Upper lobe of left lung (tissue), 6 donors: ENCODE measurements around the gene SPDL1. TPM values are rescaled to one million over a fixed set of nuclear protein-coding genes. Genes with fewer than 3 reads are reported as not detected.

Experiments used
- ATAC-seq, 2 donors: fragments of 200-7000 bp; cut with Tn5 transposase; one replicate each; pipeline ENCODE4 v1.9.1; 2022; ENCODE audit warnings: mild to moderate bottlenecking in 2 of 2, moderate library complexity in 2 of 2; ENCODE audit not compliant: low FRiP score in 2 of 2
- DNase-seq, 2 donors: peaks; one replicate each; pipeline ENCODE4 v3.0.0-alpha.2; 2019 to 2020
- H3K27ac ChIP-seq, 4 donors: fragments of 200-600 bp; sonication (generic); one replicate each; pipeline ENCODE4 v1.5.1; 2016 to 2019
- H3K27me3 ChIP-seq, 4 donors: fragments of 200-600 bp; sonication (generic); one replicate each; pipeline ENCODE4 v1.5.1; 2017 to 2019
- H3K36me3 ChIP-seq, 4 donors: fragments of 200-600 bp; sonication (generic); one replicate each; pipeline ENCODE4 v1.5.1; 2016 to 2019
- H3K4me1 ChIP-seq, 4 donors: fragments of 200-600 bp; sonication (generic); one replicate each; pipeline ENCODE4 v1.5.1; 2018 to 2019
- H3K4me3 ChIP-seq, 4 donors: fragments of 200-600 bp; sonication (generic); one replicate each; pipeline ENCODE4 v1.5.1; 2017 to 2019; ENCODE audit warnings: mild to moderate bottlenecking in 2 of 4, moderate library complexity in 1 of 4
- H3K9me3 ChIP-seq, 4 donors: fragments of 200-600 bp; sonication (generic); one replicate each; pipeline ENCODE4 v1.5.1; 2018 to 2019
- CTCF ChIP-seq, 6 experiments: fragments of 450-650 bp in 4 of 6; fragments of 200-600 bp in 2 of 6; sonication (generic) in 2 of 6; IDR thresholded peaks; one replicate each; pipeline ENCODE4 v1.5.1; 2016 to 2019; ENCODE audit warnings: antibody characterized with exemption in 6 of 6
- EP300 ChIP-seq, 4 donors: sonication (generic); formaldehyde crosslinking; IDR thresholded peaks; one replicate each; pipeline ENCODE4 v1.5.1; 2017; ENCODE audit warnings: antibody characterized with exemption in 4 of 4, control low read depth in 2 of 4
- POLR2A ChIP-seq, 4 donors: fragments of 450-650 bp; IDR thresholded peaks; one replicate each; pipeline ENCODE4 v1.5.1; 2016 to 2017; ENCODE audit warnings: antibody characterized with exemption in 4 of 4, mild to moderate bottlenecking in 2 of 4
- POLR2AphosphoS5 ChIP-seq, 2 donors: sonication (generic); formaldehyde crosslinking; IDR thresholded peaks; one replicate each; pipeline ENCODE4 v1.5.1; 2017; ENCODE audit warnings: antibody characterized with exemption in 2 of 2
- WGBS, 2 donors: methylation state at CpG; one replicate each; pipeline ENCODE4 v1.1.5; 2017 to 2018; 5-methylcytosine and 5-hydroxymethylcytosine counted together
- total RNA-seq, 6 donors: library from RNA; depleted of rRNA in 4 of 6; stranded (reverse); fragments of >200 nt in 4 of 6; gene quantifications; one replicate each; pipeline versions ENCODE4 v1.1.0 to v1.2.1, GENCODE V29; 2016 to 2021
- donor health status: DM: no; HTN: no; CAD: no; lungs with moderate emphysema.
- donor health status: DM: no; HTN: yes; CAD: no; lungs with severe emphysema.

The SPDL1 gene
- total RNA-seq, 6 donors from 2014 or later: 1.9 to 9.2 (median 5.5) TPM

DNA sequence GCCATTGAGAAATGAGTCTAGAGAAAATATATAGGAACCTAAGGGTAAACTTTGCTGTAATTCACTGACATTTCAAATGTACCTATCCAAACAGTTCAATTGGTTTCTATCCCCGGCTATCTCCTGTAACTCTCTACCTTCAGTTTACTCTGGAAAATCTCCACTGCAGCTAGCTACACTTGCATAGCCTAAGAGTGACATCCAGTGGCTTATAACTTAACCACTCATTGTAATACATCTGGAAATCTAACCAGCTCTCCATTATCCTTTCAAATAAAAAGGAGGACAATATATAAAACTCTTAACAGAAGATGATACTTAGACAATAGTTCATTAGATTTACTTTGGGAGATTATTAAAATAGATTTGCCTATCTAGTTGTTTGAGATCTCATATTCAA is 35.3 kb upstream of the SPDL1 start:
- 25 to 40% methylated on average over 1 of the region's 1 CpG for WGBS, 2 donors
- DNase-seq (no peak), ATAC-seq (no peak)
- Histone ChIP-seq H3K27ac (no peak overlapping the region), H3K9me3 (no peaks in the 10 kb centered on the region), H3K4me3 (no peak overlapping the region), H3K4me1 (no peaks in the 10 kb centered on the region), H3K36me3 (no peaks in the 10 kb centered on the region), H3K27me3 (no peaks in the 10 kb centered on the region)
- no peak for TF ChIP-seq CTCF (IDR thresholded peaks at IDR 0.05)

- no peaks in the 10 kb centered on the region for H3K36me3 ChIP-seq
- DNase-seq: no peak
- no peaks in the 10 kb centered on the region for H3K4me1 ChIP-seq
- H3K27ac ChIP-seq: no peak overlapping the region
- no peaks in the 10 kb centered on the region for H3K9me3 ChIP-seq
- H3K27me3 ChIP-seq: no peaks in the 10 kb centered on the region
- no peak for ATAC-seq
- WGBS, 2 donors: 42 to 58% methylated on average over 1 of the region's 1 CpG
- TF ChIP-seq CTCF (IDR thresholded peaks at IDR 0.05) (no peak), POLR2A (IDR thresholded peaks at IDR 0.05) (no peak), EP300 (IDR thresholded peaks at IDR 0.05) (no peak), POLR2AphosphoS5 (IDR thresholded peaks at IDR 0.05) (no peak)
- H3K4me3 ChIP-seq: no peak overlapping the region
Measured at GRCh38 chr5:169549453-169550100, 34.0 kb upstream of the SPDL1 start.

DNA sequence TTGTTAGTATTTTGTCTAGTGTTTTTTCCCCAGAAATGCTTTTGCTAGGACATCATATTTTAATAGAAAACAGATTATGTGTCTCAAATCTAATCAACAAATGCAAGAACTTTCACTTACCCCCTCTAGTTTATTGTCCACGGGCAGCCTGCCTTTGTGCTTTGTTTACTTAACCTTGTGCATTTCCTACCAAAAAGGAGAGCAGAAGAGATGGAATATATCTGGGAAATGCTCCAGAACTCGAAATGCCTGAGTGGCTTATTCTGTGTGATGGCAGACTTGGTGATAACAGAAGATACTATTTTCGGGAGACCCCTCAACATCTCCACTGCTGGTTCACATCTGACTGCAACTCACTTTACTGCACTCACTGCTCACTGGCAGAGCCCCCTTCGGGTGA is 33.3 kb upstream of the SPDL1 start:
- 25 to 33% methylated on average over 4 of the region's 4 CpGs for WGBS, 2 donors
- H3K4me1 ChIP-seq: no peaks in the 10 kb centered on the region
- no peak for DNase-seq
- H3K27me3 ChIP-seq: no peaks in the 10 kb centered on the region
- H3K9me3 ChIP-seq: no peaks in the 10 kb centered on the region
- ATAC-seq: no peak
- H3K36me3 ChIP-seq: no peaks in the 10 kb centered on the region
- no peak overlapping the region for H3K4me3 ChIP-seq
- TF ChIP-seq POLR2A (IDR thresholded peaks at IDR 0.05): no peak
- no peak for TF ChIP-seq EP300 (IDR thresholded peaks at IDR 0.05)
- TF ChIP-seq CTCF (IDR thresholded peaks at IDR 0.05): no peak
- TF ChIP-seq POLR2AphosphoS5 (IDR thresholded peaks at IDR 0.05): no peak
- H3K27ac ChIP-seq: no peak overlapping the region

DNA sequence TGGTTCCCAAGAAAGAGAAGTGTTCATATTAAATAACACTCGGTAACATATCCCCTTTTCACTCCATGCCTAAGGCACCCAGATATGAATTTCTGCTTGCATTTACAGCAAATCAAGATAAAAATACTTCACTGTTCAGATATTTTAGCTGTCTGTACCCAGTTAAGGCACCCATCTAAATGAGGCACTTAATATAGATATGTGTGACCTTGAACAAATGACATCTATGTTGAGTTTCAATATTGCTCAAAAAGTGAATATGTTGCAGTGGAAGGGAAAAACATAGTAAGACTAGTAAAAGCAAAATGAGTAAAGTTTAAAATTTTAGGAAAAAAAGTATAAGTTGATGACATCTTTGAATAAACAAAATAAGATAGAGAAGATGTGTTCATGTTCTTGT is 32.4 kb upstream of the SPDL1 start:
- Histone ChIP-seq H3K36me3 (no peaks in the 10 kb centered on the region), H3K4me1 (no peaks in the 10 kb centered on the region), H3K27ac (no peak overlapping the region), H3K9me3 (no peaks in the 10 kb centered on the region), H3K4me3 (no peak overlapping the region), H3K27me3 (no peaks in the 10 kb centered on the region)
- TF ChIP-seq POLR2A (IDR thresholded peaks at IDR 0.05) (no peak), CTCF (IDR thresholded peaks at IDR 0.05) (no peak), POLR2AphosphoS5 (IDR thresholded peaks at IDR 0.05) (no peak), EP300 (IDR thresholded peaks at IDR 0.05) (no peak)
- ATAC-seq: no peak
- 86 to 95% methylated on average over 1 of the region's 1 CpG for WGBS, 2 donors
- no peak for DNase-seq

- Histone ChIP-seq H3K27ac (no peak overlapping the region), H3K9me3 (no peaks in the 10 kb centered on the region), H3K4me3 (no peak overlapping the region), H3K4me1 (no peaks in the 10 kb centered on the region), H3K27me3 (no peaks in the 10 kb centered on the region), H3K36me3 (no peaks in the 10 kb centered on the region)
- no peak for ATAC-seq
- 53 to 61% methylated on average over 4 of the region's 4 CpGs for WGBS, 2 donors
- TF ChIP-seq EP300 (IDR thresholded peaks at IDR 0.05) (no peak), POLR2A (IDR thresholded peaks at IDR 0.05) (no peak), CTCF (IDR thresholded peaks at IDR 0.05) (no peak), POLR2AphosphoS5 (IDR thresholded peaks at IDR 0.05) (no peak)
- no peak for DNase-seq
Measured at GRCh38 chr5:169551696-169552095, 31.9 kb upstream of the SPDL1 start.
